Activated B cell treated with CpG ODN at 0.5 μM for 24 hours (primary cell): ENCODE results near the gene USP12. TPM values are rescaled to one million over a fixed set of nuclear protein-coding genes. Genes with fewer than 3 reads are reported as not detected.

Experiments used
- ATAC-seq: fragments of 200-7000 bp; cut with Tn5 transposase; one replicate; pipeline ENCODE4 v1.10.0; 2021; ENCODE audit warnings: low read depth, mild to moderate bottlenecking, moderate library complexity
- CTCF ChIA-PET: fragments of 350-600 bp; sonication (Branson Sonifier 250); formaldehyde crosslinking; loops from one replicate; lab custom pipeline; 2021; ENCODE audit warnings: antibody characterized with exemption; lab: Charles Lee
- POLR2A ChIA-PET: fragments of 350-600 bp; sonication (Branson Sonifier 250); formaldehyde crosslinking; loops from one replicate; lab custom pipeline; 2021; ENCODE audit warnings: antibody characterized with exemption; lab: Charles Lee
- DNase-seq: peaks from one replicate; pipeline ENCODE4 v3.0.0; 2022
- H3K27ac Mint-ChIP-seq: one replicate; pipeline ENCODE4 v1.8.0; 2020; ENCODE audit warnings: mixed read lengths
- H3K27me3 Mint-ChIP-seq: one replicate; pipeline ENCODE4 v1.8.0; 2021; ENCODE audit warnings: mixed read lengths
- H3K36me3 Mint-ChIP-seq: one replicate; pipeline ENCODE4 v1.8.0; 2021; ENCODE audit warnings: low read depth, mixed read lengths
- H3K4me1 Mint-ChIP-seq: one replicate; pipeline ENCODE4 v1.8.0; 2021; ENCODE audit warnings: mixed read lengths
- H3K4me3 Mint-ChIP-seq: one replicate; pipeline ENCODE4 v1.8.0; 2020; ENCODE audit warnings: mild to moderate bottlenecking, mixed read lengths
- H3K9me3 Mint-ChIP-seq: one replicate; pipeline ENCODE4 v1.8.0; 2020; ENCODE audit warnings: mixed read lengths
- intact Hi-C: fragments of 100-400 bp; cut with micrococcal nuclease; formaldehyde crosslinking; loops from one replicate; pipeline ENCODE4 v1.15.1; 2024
- total RNA-seq: library from RNA; stranded (reverse); gene quantifications from 2 replicates; pipeline ENCODE4 v1.2.3, GENCODE V29; 2022
- TF ChIP-seq, protein P1 (sequence below): fragments of 200-600 bp; IDR thresholded peaks from one replicate; pipeline ENCODE4 v1.8.0; 2022; ENCODE audit warnings: antibody characterized with exemption, mild to moderate bottlenecking

USP12 gene
- total RNA-seq, 1 donor from 2014 or later = 58.8 TPM

- Mint-ChIP-seq H3K4me3 (no peak overlapping the region), H3K9me3 (no peaks in the 10 kb centered on the region), H3K27ac (no peak overlapping the region), H3K27me3 (peaks cover 9% of the 10 kb centered on the region), H3K36me3 (no peaks in the 10 kb centered on the region), H3K4me1 (peaks cover 6% of the 10 kb centered on the region)
- TF ChIP-seq, protein P1, sequence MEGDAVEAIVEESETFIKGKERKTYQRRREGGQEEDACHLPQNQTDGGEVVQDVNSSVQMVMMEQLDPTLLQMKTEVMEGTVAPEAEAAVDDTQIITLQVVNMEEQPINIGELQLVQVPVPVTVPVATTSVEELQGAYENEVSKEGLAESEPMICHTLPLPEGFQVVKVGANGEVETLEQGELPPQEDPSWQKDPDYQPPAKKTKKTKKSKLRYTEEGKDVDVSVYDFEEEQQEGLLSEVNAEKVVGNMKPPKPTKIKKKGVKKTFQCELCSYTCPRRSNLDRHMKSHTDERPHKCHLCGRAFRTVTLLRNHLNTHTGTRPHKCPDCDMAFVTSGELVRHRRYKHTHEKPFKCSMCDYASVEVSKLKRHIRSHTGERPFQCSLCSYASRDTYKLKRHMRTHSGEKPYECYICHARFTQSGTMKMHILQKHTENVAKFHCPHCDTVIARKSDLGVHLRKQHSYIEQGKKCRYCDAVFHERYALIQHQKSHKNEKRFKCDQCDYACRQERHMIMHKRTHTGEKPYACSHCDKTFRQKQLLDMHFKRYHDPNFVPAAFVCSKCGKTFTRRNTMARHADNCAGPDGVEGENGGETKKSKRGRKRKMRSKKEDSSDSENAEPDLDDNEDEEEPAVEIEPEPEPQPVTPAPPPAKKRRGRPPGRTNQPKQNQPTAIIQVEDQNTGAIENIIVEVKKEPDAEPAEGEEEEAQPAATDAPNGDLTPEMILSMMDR = no peak
- intact Hi-C loops = no loop called here
- ChIA-PET CTCF (no interaction called here), POLR2A (interaction anchor here (0.6 to 0.7 kb wide), 2 partner anchors 237 to 303 kb away, joined by 3 to 6 read pairs; no protein-coding TSS in a partner anchor)
- no peak for ATAC-seq
- no peak for DNase-seq
Observed at GRCh38 chr13:27035892-27036235, 135.7 kb downstream of the USP12 start.

GRCh38 chr13:27034678-27035111 is 136.9 kb downstream of the USP12 start:
- POLR2A ChIA-PET = no interaction called here
- no peak overlapping the region for H3K27ac Mint-ChIP-seq
- H3K4me1 Mint-ChIP-seq = peaks cover 6% of the 10 kb centered on the region
- intact Hi-C loops = no loop called here
- H3K36me3 Mint-ChIP-seq = no peaks in the 10 kb centered on the region
- ATAC-seq (no peak), DNase-seq (no peak)
- CTCF ChIA-PET = no interaction called here
- no peaks in the 10 kb centered on the region for H3K9me3 Mint-ChIP-seq
- H3K4me3 Mint-ChIP-seq = peak overlapping the region; percentile 44
- peaks cover 9% of the 10 kb centered on the region for H3K27me3 Mint-ChIP-seq
- TF ChIP-seq, protein P1 = no peak

GRCh38 chr13:27028683-27029480 is 142.7 kb downstream of the USP12 start:
- H3K27me3 Mint-ChIP-seq = no peaks in the 10 kb centered on the region
- H3K4me1 Mint-ChIP-seq = peaks cover 16% of the 10 kb centered on the region
- ChIA-PET CTCF (no interaction called here), POLR2A (no interaction called here)
- no peaks in the 10 kb centered on the region for H3K36me3 Mint-ChIP-seq
- intact Hi-C loops = no loop called here
- TF ChIP-seq, protein P1 = no peak
- DNase-seq (no peak), ATAC-seq (no peak)
- H3K9me3 Mint-ChIP-seq = no peaks in the 10 kb centered on the region
- H3K4me3 Mint-ChIP-seq = no peak overlapping the region
- no peak overlapping the region for H3K27ac Mint-ChIP-seq

- H3K27me3 Mint-ChIP-seq = no peaks in the 10 kb centered on the region
- POLR2A ChIA-PET = interaction anchor here (1.2 kb wide), 1 partner anchor 12 kb away, joined by 3 read pairs; no protein-coding TSS in a partner anchor
- TF ChIP-seq, protein P1 = no peak
- H3K4me3 Mint-ChIP-seq = no peak overlapping the region
- no peak for ATAC-seq
- no peaks in the 10 kb centered on the region for H3K36me3 Mint-ChIP-seq
- no peak overlapping the region for H3K27ac Mint-ChIP-seq
- intact Hi-C loops = no loop called here
- DNase-seq = no peak
- CTCF ChIA-PET = no interaction called here
- H3K4me1 Mint-ChIP-seq = peaks cover 16% of the 10 kb centered on the region
- H3K9me3 Mint-ChIP-seq = no peaks in the 10 kb centered on the region
Observed at GRCh38 chr13:27027086-27027667, 144.4 kb downstream of the USP12 start.

GRCh38 chr13:27026396-27026795 is 145.2 kb downstream of the USP12 start:
- Mint-ChIP-seq H3K27me3 (no peaks in the 10 kb centered on the region), H3K4me1 (peaks cover 16% of the 10 kb centered on the region), H3K4me3 (no peak overlapping the region), H3K36me3 (no peaks in the 10 kb centered on the region), H3K27ac (no peak overlapping the region), H3K9me3 (no peaks in the 10 kb centered on the region)
- DNase-seq (no peak), ATAC-seq (no peak)
- CTCF ChIA-PET = no interaction called here
- TF ChIP-seq, protein P1 = no peak
- intact Hi-C loops = no loop called here
- POLR2A ChIA-PET = interaction anchor here (1.2 kb wide), 1 partner anchor 11 kb away, joined by 3 read pairs; no protein-coding TSS in a partner anchor
